CD14-positive monocyte (primary cell): ENCODE results near the gene CISD3. TPM values are rescaled to one million over a fixed set of nuclear protein-coding genes. Genes with fewer than 3 reads are reported as not detected.
A peak's percentile ranks its signal among the peaks of the same experiment; 100 is the strongest.
"Not testable (repeated sequence)": the region's sequence is repeated elsewhere in the genome, so short reads cannot be mapped to it uniquely, and the experiment has no call there.

Source experiments
- DNase-seq, 3 donors: peaks; one replicate each; pipeline ENCODE4 v3.0.0-alpha.2; 2011 to 2022
- H2AFZ ChIP-seq: 2 replicates; pipeline ENCODE4 v1.6.0; 2012; ENCODE audit warnings: mild to moderate bottlenecking, low read depth, low read length, inconsistent platforms; ENCODE audit not compliant: insufficient read depth, poor library complexity, severe bottlenecking
- H3K27ac ChIP-seq, 2 donors: 1 replicate in 1 of 2; 2 replicates in 1 of 2; pipeline ENCODE4 v1.5.1; 2012 to 2013; ENCODE audit warnings: low read length in 2 of 2, control low read depth in 1 of 2, inconsistent platforms in 1 of 2, low read depth in 1 of 2, mild to moderate bottlenecking in 1 of 2
- H3K27me3 ChIP-seq, 2 donors: one replicate each; pipeline versions ENCODE4 v1.6.0 to v1.6.1; 2011 to 2013; ENCODE audit warnings: low read length in 2 of 2; ENCODE audit not compliant: control insufficient read depth in 2 of 2, insufficient read depth in 2 of 2
- H3K36me3 ChIP-seq, 2 donors: replicated peaks in 1 of 2; 1 replicate in 1 of 2; 2 replicates in 1 of 2; pipeline versions ENCODE4 v1.5.1 to v1.6.1; 2012 to 2013; ENCODE audit warnings: low read length in 2 of 2, control low read depth in 1 of 2, inconsistent platforms in 1 of 2, mild to moderate bottlenecking in 1 of 2; ENCODE audit not compliant: insufficient read depth in 2 of 2, control insufficient read depth in 1 of 2
- H3K4me1 ChIP-seq, 2 donors: 1 replicate in 1 of 2; 2 replicates in 1 of 2; pipeline versions ENCODE4 v1.5.1 to v1.6.1; 2012 to 2013; ENCODE audit warnings: low read length in 2 of 2, control low read depth in 1 of 2, inconsistent platforms in 1 of 2, mild to moderate bottlenecking in 1 of 2, moderate library complexity in 1 of 2; ENCODE audit not compliant: insufficient read depth in 2 of 2, control insufficient read depth in 1 of 2
- H3K4me2 ChIP-seq: replicated peaks from 2 replicates; pipeline ENCODE3; 2012; ENCODE audit warnings: low read length, moderate library complexity, mild to moderate bottlenecking; ENCODE audit not compliant: poor library complexity, severe bottlenecking; ENCODE audit errors: extremely low read depth
- H3K4me3 ChIP-seq, 3 experiments: fragments of 200-600 bp in 1 of 3; sonication (generic) in 1 of 3; replicated peaks in 1 of 3; 1 replicate in 2 of 3; 2 replicates in 1 of 3; pipeline ENCODE4 v1.5.1; 2011 to 2013; ENCODE audit warnings: low read length in 3 of 3, mild to moderate bottlenecking in 3 of 3, control low read depth in 2 of 3, low read depth in 2 of 3, inconsistent platforms in 1 of 3, moderate library complexity in 1 of 3
- H3K79me2 ChIP-seq: 2 replicates; pipeline ENCODE4 v1.6.0; 2012; ENCODE audit warnings: mild to moderate bottlenecking, control low read depth, inconsistent platforms, low read length, moderate library complexity; ENCODE audit not compliant: insufficient read depth
- H3K9ac ChIP-seq: 2 replicates; pipeline ENCODE4 v1.6.0; 2017; ENCODE audit warnings: low read length, mild to moderate bottlenecking; ENCODE audit not compliant: insufficient read depth, poor library complexity, severe bottlenecking
- H3K9me3 ChIP-seq, 2 donors: replicated peaks in 1 of 2; 1 replicate in 1 of 2; 2 replicates in 1 of 2; pipeline versions ENCODE4 v1.5.1 to v1.6.1; 2012 to 2013; ENCODE audit warnings: low read length in 2 of 2, control low read depth in 1 of 2; ENCODE audit not compliant: control insufficient read depth in 1 of 2, insufficient read depth in 1 of 2
- H4K20me1 ChIP-seq: 2 replicates; pipeline ENCODE4 v1.6.0; 2012; ENCODE audit warnings: mild to moderate bottlenecking, low read length, control low read depth, moderate library complexity; ENCODE audit not compliant: insufficient read depth
- H3K27ac Mint-ChIP-seq, 7 donors: one replicate each; pipeline ENCODE4 v1.8.0; 2020; ENCODE audit warnings: mild to moderate bottlenecking in 7 of 7, mixed read lengths in 7 of 7, moderate library complexity in 6 of 7, inconsistent platforms in 2 of 7
- H3K27me3 Mint-ChIP-seq, 3 donors: one replicate each; pipeline ENCODE4 v1.8.0; 2021 to 2022; ENCODE audit warnings: low read depth in 3 of 3, mild to moderate bottlenecking in 3 of 3, mixed read lengths in 3 of 3, moderate library complexity in 3 of 3, inconsistent platforms in 1 of 3
- H3K36me3 Mint-ChIP-seq, 2 donors: one replicate each; pipeline ENCODE4 v1.8.0; 2020; ENCODE audit warnings: mixed read lengths in 2 of 2, inconsistent platforms in 1 of 2, mild to moderate bottlenecking in 1 of 2
- H3K4me1 Mint-ChIP-seq: one replicate; pipeline ENCODE4 v1.8.0; 2020; ENCODE audit warnings: mild to moderate bottlenecking, mixed read lengths
- H3K4me3 Mint-ChIP-seq, 2 donors: one replicate each; pipeline ENCODE4 v1.8.0; 2020; ENCODE audit warnings: mild to moderate bottlenecking in 2 of 2, mixed read lengths in 2 of 2, moderate library complexity in 1 of 2
- H3K9me3 Mint-ChIP-seq, 7 donors: one replicate each; pipeline ENCODE4 v1.8.0; 2020 to 2022; ENCODE audit warnings: mixed read lengths in 7 of 7, mild to moderate bottlenecking in 6 of 7, moderate library complexity in 6 of 7, inconsistent platforms in 2 of 7
- CTCF ChIP-seq: fragments of 200-600 bp; IDR thresholded peaks from one replicate; pipeline ENCODE4 v1.8.0; 2022; ENCODE audit warnings: antibody characterized with exemption, mild to moderate bottlenecking
- WGBS: methylation state at CpG from one replicate; pipeline ENCODE4 v1.1.5; 2013; ENCODE audit warnings: missing lambda C conversion rate; ENCODE audit not compliant: insufficient coverage; 5-methylcytosine and 5-hydroxymethylcytosine counted together
- intact Hi-C, 2 donors: fragments of 100-400 bp; cut with micrococcal nuclease; formaldehyde crosslinking; loops; one replicate each; pipeline versions ENCODE4 v1.15.0 to v1.15.1; 2023
- polyA plus RNA-seq, 3 donors: library from polyadenylated mRNA; depleted of rRNA in 1 of 3; unstranded in 2 of 3; stranded (reverse) in 1 of 3; fragments of 300-500 nt in 2 of 3; fragments of >200 nt in 1 of 3; fragmentation: Illumina TruSeq in 2 of 3; gene quantifications; 1 replicate in 2 of 3; 2 replicates in 1 of 3; pipeline ENCODE4 v1.2.3, GENCODE V29; 2012 to 2021

Gene CISD3
- polyA plus RNA-seq, 3 donors = 7.1 to 61.2 (median 53.4) TPM

- 93% methylated on average over 7 of the region's 10 CpGs for WGBS
- no peak for TF ChIP-seq CTCF
- intact Hi-C loops = no loop called here
- H3K4me2 ChIP-seq = no peak overlapping the region
- H4K20me1 ChIP-seq = no peaks in the 10 kb centered on the region
- H3K9me3 ChIP-seq = no peaks in the 10 kb centered on the region
- Mint-ChIP-seq H3K9me3 (peaks cover 0 to 3% (median 0%) of the 10 kb centered on the region in 7 donors), H3K4me3 (no peak overlapping the region), H3K27ac (peak overlapping the region in 1 of 7 donors; percentile 32), H3K36me3 (peaks cover 23 to 29% of the 10 kb centered on the region in 2 donors), H3K4me1 (peaks cover 39% of the 10 kb centered on the region), H3K27me3 (peaks cover 0 to 5% (median 1%) of the 10 kb centered on the region in 3 donors)
- no peaks in the 10 kb centered on the region for H3K79me2 ChIP-seq
- no peak for DNase-seq
- H3K27ac ChIP-seq = no peak overlapping the region
- H3K4me3 ChIP-seq = no peak overlapping the region
- H3K36me3 ChIP-seq = peaks cover 15 to 26% of the 10 kb centered on the region in 2 donors
- no peak overlapping the region for H2AFZ ChIP-seq
- no peaks in the 10 kb centered on the region for H3K27me3 ChIP-seq
- peaks cover 34 to 39% of the 10 kb centered on the region in 2 donors for H3K4me1 ChIP-seq
- no peak overlapping the region for H3K9ac ChIP-seq
Observed at GRCh38 chr17:38725066-38725465, 5.1 kb upstream of the CISD3 start.

- Mint-ChIP-seq H3K4me1 (peaks cover 47% of the 10 kb centered on the region), H3K36me3 (peaks cover 17 to 22% of the 10 kb centered on the region in 2 donors)
- H2AFZ ChIP-seq, H3K9ac ChIP-seq, H3K27me3 Mint-ChIP-seq, DNase-seq, H3K27ac Mint-ChIP-seq, H3K27ac ChIP-seq, H3K4me3 ChIP-seq, H3K4me2 ChIP-seq, H3K9me3 Mint-ChIP-seq, intact Hi-C loops, H3K4me3 Mint-ChIP-seq, H3K9me3 ChIP-seq, H4K20me1 ChIP-seq, H3K79me2 ChIP-seq, H3K27me3 ChIP-seq: not testable (repeated sequence)
- peaks cover 7 to 17% of the 10 kb centered on the region in 2 donors for H3K36me3 ChIP-seq
- WGBS = no CpG with 5 or more reads among the region's 8 CpGs
- H3K4me1 ChIP-seq = peaks cover 40 to 47% of the 10 kb centered on the region in 2 donors
Observed at GRCh38 chr17:38726145-38726544, 4.0 kb upstream of the CISD3 start.
